Neutrophil (primary cell): Measurements from ENCODE around the gene CREG2.
A peak's percentile ranks its signal among the peaks of the same experiment; 100 is the strongest.

Experiments used
- H3K27ac ChIP-seq: fragments of 200-600 bp; sonication (generic); 2 replicates; pipeline ENCODE4 v1.5.1; 2016; ENCODE audit warnings: mild to moderate bottlenecking, moderate library complexity
- H3K27me3 ChIP-seq: fragments of 200-600 bp; sonication (generic); 2 replicates; pipeline ENCODE4 v1.6.0; 2016; ENCODE audit warnings: mild to moderate bottlenecking
- H3K36me3 ChIP-seq: fragments of 200-600 bp; sonication (generic); 2 replicates; pipeline ENCODE4 v1.5.1; 2017
- H3K4me1 ChIP-seq, 2 experiments: fragments of 200-600 bp in 1 of 2; sonication (generic) in 1 of 2; 1 replicate in 1 of 2; 2 replicates in 1 of 2; pipeline versions ENCODE4 v1.5.1 to v1.6.1; 2013 to 2016; ENCODE audit warnings: low read depth in 1 of 2, low read length in 1 of 2, mild to moderate bottlenecking in 1 of 2, moderate library complexity in 1 of 2; ENCODE audit not compliant: control insufficient read depth in 1 of 2, insufficient read depth in 1 of 2
- H3K4me3 ChIP-seq, 2 experiments: fragments of 200-600 bp in 1 of 2; sonication (generic) in 1 of 2; 1 replicate in 1 of 2; 2 replicates in 1 of 2; pipeline ENCODE4 v1.5.1; 2013 to 2016; ENCODE audit warnings: low read depth in 1 of 2, low read length in 1 of 2, mild to moderate bottlenecking in 1 of 2, moderate library complexity in 1 of 2
- H3K9me3 ChIP-seq: fragments of 200-600 bp; sonication (generic); 2 replicates; pipeline ENCODE4 v1.5.1; 2016
- TF ChIP-seq, protein P1 (sequence below): fragments of 200-600 bp; sonication (generic); IDR thresholded peaks from 2 replicates; pipeline ENCODE4 v1.5.1; 2016; ENCODE audit warnings: antibody characterized with exemption

The CREG2 gene

GRCh38 chr2:101420623-101421022, 33.3 kb upstream of the CREG2 start:
- Histone ChIP-seq H3K27ac (no peak overlapping the region), H3K36me3 (no peaks in the 10 kb centered on the region), H3K4me1 (no peaks in the 10 kb centered on the region), H3K4me3 (no peak overlapping the region), H3K9me3 (no peaks in the 10 kb centered on the region), H3K27me3 (no peaks in the 10 kb centered on the region)
- TF ChIP-seq, protein P1, sequence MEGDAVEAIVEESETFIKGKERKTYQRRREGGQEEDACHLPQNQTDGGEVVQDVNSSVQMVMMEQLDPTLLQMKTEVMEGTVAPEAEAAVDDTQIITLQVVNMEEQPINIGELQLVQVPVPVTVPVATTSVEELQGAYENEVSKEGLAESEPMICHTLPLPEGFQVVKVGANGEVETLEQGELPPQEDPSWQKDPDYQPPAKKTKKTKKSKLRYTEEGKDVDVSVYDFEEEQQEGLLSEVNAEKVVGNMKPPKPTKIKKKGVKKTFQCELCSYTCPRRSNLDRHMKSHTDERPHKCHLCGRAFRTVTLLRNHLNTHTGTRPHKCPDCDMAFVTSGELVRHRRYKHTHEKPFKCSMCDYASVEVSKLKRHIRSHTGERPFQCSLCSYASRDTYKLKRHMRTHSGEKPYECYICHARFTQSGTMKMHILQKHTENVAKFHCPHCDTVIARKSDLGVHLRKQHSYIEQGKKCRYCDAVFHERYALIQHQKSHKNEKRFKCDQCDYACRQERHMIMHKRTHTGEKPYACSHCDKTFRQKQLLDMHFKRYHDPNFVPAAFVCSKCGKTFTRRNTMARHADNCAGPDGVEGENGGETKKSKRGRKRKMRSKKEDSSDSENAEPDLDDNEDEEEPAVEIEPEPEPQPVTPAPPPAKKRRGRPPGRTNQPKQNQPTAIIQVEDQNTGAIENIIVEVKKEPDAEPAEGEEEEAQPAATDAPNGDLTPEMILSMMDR: no peak

DNA sequence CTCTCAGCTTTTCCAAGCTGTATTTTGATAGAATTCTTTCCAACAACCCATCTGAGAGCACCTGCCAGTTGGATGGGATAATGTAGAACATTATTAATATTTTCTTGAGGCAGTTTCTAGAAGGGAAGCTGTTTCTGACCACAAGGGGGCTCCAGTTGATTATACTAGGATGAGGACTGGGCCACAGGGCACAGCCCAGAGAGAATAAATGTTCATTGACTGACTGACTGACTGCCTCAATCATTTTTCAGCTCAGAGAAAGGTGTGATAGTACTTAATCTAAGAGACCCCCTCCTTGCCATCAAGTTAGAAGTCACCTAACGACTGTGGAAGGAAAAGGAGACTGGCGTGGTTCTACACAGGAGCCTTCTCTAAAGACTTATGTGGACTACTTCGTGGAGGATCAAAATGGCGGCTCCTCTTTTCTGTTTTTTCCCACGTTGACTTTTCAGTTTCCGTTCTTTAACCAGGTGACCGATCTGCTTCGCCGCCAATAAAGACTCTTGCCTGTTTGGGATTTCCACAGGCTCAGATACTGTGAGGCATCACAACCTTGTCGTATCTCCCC, 31.9 kb upstream of the CREG2 start:
- no peak overlapping the region for H3K4me3 ChIP-seq
- no peaks in the 10 kb centered on the region for H3K36me3 ChIP-seq
- no peaks in the 10 kb centered on the region for H3K27me3 ChIP-seq
- H3K4me1 ChIP-seq: no peaks in the 10 kb centered on the region
- H3K9me3 ChIP-seq: no peaks in the 10 kb centered on the region
- TF ChIP-seq, protein P1: peak; percentile 55
- H3K27ac ChIP-seq: no peak overlapping the region

DNA sequence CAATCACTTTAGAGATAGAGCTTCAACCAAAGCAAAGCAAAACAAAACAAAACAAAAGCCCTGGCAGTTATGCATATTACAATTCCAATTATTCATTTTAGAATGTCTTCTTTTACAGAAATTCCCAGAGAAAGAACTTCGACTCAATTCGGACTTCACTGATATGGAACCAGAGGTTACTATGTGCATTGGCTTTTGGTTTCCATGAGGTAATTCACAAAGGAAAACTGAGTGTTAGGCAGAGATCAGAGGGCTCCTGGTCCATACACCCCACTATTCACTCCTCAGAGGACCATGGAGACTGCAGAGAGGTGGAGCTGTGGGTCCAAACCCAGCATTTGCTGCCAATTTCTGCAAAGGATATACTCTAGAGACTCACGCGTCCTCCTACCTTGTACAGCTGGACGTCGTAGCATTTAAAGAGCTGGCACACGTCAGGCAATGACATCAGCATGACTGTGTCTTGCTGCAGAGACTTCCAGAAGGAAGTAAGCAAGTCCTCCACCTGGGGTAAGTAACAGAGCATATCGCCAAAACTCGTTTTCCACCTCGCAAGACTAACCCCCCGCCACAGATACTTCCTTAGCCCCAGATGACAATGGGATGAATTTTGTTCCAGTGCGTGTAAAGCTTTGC, 31.3 kb upstream of the CREG2 start:
- Histone ChIP-seq H3K36me3 (no peaks in the 10 kb centered on the region), H3K4me1 (no peaks in the 10 kb centered on the region), H3K9me3 (no peaks in the 10 kb centered on the region), H3K27me3 (no peaks in the 10 kb centered on the region), H3K4me3 (no peak overlapping the region), H3K27ac (no peak overlapping the region)
- TF ChIP-seq, protein P1: no peak

GRCh38 chr2:101416609-101417008, 29.3 kb upstream of the CREG2 start:
- Histone ChIP-seq H3K4me3 (no peak overlapping the region), H3K4me1 (no peaks in the 10 kb centered on the region), H3K36me3 (no peaks in the 10 kb centered on the region), H3K9me3 (no peaks in the 10 kb centered on the region), H3K27me3 (no peaks in the 10 kb centered on the region), H3K27ac (no peak overlapping the region)
- TF ChIP-seq, protein P1: no peak

DNA sequence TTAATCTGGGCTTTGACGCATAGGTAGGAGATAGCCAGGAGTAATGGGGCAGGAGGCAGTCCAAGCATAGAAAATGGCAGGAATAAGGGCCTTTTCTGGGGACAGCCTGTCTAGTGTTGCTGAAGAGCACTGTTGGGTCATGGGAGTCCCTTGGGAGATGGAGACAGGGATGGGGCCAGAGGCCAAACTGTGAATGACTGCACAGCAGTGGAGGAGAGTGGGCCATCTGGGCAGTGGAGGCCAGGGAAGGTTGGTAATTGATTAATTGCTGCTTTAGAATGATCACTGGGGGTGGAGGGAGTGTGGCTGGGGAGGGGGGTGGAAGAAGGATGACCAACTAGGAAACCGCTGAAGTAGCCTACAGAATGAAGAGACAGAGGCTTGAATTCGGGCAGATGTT, 28.6 kb upstream of the CREG2 start:
- H3K4me3 ChIP-seq: no peak overlapping the region
- H3K27ac ChIP-seq: no peak overlapping the region
- H3K9me3 ChIP-seq: no peaks in the 10 kb centered on the region
- TF ChIP-seq, protein P1: no peak
- no peaks in the 10 kb centered on the region for H3K27me3 ChIP-seq
- H3K36me3 ChIP-seq: no peaks in the 10 kb centered on the region
- H3K4me1 ChIP-seq: no peaks in the 10 kb centered on the region
